GM19468 (cell line): ENCODE results near the gene EREG.

Experiments
- ATAC-seq: cut with Tn5 transposase; IDR thresholded peaks from one replicate; pipeline ENCODE4 v1.9.1; 2021; ENCODE audit warnings: mild to moderate bottlenecking, moderate library complexity, moderate number of reproducible peaks; ENCODE audit not compliant: unreplicated experiment; ENCODE audit errors: extremely low read depth

Gene EREG, protein sequence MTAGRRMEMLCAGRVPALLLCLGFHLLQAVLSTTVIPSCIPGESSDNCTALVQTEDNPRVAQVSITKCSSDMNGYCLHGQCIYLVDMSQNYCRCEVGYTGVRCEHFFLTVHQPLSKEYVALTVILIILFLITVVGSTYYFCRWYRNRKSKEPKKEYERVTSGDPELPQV

DNA sequence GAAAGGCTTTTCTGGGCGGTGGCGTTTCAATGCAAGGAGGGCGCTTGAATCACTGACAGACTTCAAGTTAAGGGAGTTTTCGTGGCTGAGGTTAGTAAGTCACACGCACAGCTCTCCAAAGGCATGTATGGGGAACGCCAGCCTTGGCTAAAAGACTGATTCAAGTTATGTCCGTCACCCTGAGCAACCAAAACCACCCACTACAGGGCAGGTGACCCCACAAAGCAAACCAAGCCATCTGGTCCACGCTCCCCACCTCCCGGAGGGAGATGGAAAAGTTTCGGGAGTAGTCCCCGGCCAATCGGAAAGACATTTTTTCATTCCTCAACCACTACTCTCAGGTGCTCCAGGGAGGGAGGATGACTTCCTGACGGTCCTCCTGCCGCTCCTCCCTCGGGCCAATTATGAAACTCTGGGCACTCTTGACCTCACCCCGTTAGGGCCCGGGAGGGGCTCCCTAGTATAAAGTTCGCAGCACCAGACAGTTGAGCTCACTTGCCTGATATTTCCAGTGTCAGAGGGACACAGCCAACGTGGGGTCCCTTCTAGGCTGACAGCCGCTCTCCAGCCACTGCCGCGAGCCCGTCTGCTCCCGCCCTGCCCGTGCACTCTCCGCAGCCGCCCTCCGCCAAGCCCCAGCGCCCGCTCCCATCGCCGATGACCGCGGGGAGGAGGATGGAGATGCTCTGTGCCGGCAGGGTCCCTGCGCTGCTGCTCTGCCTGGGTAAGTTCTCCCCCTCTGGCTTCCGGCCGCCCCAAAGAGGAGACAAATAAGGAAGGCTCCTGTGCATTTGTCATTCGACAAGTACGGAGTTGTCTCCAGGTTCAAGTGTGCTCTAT lies at the start of gene EREG:
Gene EREG (plus strand): TSS at position 494 of the 840 bp plus-strand sequence. CDS start 164 bp downstream, at position 658.
- ATAC-seq: no peak

DNA sequence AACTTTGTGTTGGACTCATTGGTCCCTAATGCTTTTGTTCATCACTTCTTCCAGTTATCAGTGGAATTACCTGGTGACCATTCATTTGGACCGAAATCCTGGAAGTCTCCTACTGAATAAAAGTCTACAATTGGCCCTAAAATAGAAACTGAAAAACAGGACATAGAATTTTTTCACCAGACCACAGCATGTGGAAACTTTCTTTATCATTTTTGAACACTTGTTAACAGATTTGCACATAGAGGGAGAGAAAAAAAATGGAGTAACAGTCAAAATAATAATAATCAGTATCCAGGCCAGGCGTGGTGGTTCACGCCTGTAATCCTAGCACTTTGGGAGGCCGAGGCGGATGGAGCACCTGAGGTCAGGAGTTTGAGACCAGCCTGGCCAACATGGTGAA lies 49.6 kb upstream of the EREG start:
- no peak for ATAC-seq

GRCh38 chr4:74316397-74316796 lies 48.5 kb upstream of the EREG start:
- ATAC-seq: no peak

DNA sequence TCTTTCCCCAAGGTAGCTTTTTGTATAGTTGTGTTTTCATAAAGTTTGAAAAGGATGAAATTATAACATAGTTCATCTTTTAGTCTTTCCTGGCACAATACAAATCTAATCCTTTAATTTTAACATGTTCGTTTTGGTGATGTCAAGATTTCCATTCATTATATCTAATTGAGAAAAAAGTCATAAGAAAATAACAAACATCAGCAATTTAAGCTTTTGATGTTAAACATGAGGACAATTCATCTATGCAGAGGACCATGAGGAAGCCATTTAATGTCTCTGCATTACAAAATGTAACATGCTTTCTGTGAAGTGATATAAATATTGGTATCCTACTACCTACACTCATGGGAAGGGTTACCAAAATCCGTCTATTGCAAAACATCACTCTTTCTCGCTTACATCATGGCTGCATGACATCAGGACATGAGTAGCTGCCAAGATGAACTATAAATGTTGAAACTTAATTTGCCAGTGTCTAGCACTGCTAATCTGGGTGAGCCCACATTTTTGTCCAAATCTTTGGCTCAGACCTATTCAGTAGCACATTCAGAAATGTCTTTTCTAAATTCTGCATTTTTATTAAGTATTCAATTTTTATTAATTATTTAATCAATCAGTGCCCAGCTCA lies 47.2 kb upstream of the EREG start:
- no peak for ATAC-seq

DNA sequence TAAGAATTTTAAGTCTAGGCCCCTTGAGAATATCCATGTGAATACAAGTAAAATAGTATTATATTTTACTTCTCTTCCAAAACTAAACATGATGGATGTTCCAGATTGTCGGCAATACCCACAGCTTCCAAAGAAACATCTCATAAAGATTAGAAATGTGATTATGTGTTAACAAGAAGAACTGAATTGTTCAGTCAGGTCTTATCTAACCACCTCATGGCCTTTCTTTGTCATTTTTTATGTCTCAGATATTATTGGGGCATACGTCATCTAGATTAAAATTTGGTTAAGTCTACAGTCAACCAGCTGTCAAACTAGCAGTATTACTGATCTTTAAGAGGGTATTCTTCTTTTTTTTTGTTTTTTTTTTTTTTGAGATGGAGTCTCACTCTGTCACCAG lies 46.7 kb upstream of the EREG start:
- ATAC-seq: no peak

- ATAC-seq: no peak
Observed at GRCh38 chr4:74319470-74319869, 45.5 kb upstream of the EREG start.

DNA sequence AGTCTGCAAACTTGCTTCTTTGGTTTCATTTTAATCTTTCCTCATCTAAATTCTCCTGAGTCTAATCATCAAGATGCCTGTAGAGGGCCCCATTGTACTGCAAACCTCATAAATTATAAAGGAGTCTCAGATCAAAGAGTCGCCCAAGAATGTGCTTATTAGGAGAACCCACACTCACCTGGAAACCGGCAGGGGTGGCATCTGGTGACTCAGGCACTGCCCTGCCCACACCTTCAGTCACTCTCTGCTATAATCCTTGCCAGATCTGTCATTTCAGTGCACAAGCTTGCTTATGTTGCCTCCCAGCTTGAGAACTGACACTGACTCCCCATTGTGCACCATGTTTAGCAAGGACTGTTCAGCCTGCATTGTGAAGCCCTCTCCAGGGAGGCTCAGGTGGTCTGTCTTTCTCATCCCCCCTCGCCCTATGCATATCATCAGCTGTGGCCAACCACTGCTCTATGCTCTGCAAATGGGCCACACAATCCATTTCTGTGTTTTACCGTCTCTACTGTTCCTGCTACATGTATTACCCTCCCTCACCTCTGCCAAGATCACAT lies 44.3 kb upstream of the EREG start:
- peak; percentile 19 for ATAC-seq

GRCh38 chr4:74322301-74322700 lies 42.6 kb upstream of the EREG start:
- no peak for ATAC-seq

DNA sequence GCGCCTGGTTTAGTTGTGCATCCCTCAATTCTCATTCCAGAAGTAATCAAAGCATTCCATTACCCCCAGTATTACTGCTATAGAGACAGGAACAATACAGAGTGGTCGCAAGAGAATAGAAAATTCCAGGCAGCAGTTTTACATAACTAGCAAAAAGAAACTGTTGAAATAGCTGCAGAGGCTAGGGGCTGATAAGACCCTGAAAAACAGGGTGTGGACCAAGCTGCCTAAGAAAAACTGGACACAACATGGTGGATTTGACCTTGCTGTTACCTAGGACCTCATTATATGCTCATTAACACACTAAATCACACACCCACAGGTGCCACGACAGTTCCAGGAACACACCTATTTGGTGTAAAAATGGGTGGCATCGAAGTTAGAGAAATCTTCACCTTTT lies 41.3 kb upstream of the EREG start:
- ATAC-seq: no peak

DNA sequence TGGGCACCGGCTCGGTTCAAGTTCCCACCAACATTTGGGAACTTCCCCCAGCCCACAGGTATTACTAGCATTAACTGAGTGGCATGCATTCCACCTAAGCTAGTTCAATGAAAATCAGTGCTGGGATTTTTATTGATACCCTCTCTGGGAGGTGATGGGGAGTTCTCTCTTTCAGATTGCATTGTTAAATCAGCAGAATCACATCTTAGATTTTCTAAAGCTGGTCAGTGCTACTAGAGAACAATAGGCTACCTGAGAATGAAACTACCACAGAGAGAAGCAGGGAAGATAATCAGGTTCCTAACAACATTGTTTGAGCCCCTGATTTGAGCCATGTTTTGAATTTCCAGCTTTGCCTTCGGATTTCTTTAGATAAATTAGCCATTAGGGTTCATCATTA lies 40.7 kb upstream of the EREG start:
- no peak for ATAC-seq

DNA sequence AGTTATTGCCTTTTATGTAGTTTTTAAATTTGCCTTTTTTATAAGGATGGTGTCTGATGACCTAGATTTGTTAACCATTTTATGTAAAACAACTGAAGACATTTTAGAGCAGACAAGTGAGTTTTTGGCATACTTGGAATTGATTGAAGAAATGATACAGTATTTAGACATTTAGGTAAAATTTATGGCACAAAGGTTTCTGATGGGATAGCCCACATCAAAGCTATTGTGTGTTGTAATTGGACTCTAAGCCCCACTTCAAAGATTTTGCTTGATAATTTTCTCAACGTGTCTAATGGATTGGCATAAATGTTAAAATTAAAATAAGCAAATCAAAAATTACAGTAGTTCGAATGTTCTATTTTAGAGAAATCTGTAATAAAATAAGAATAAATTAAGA lies 39.1 kb upstream of the EREG start:
- no peak for ATAC-seq

- ATAC-seq: no peak
Observed at GRCh38 chr4:74327762-74328161, 37.2 kb upstream of the EREG start.

GRCh38 chr4:74328501-74328900 lies 36.4 kb upstream of the EREG start:
- ATAC-seq: no peak

DNA sequence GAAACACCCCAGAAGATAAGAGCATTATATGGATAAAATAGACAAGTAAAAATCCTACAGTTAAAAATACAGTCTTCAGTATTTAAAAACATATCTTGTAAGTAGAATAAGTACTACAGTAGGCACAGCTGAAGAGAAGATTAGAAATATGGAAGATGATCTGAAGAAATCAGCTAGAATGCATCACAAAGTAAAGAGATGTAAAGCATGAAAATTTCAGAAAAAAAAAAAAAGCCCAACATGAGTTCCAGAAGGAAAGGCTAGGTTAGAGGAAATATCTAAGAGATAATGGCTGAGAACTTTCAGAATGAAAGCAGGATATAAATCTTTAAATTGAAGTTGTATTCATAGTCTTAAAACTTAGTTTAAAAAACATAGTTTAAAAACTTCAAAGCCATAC lies 35.6 kb upstream of the EREG start:
- ATAC-seq: no peak

DNA sequence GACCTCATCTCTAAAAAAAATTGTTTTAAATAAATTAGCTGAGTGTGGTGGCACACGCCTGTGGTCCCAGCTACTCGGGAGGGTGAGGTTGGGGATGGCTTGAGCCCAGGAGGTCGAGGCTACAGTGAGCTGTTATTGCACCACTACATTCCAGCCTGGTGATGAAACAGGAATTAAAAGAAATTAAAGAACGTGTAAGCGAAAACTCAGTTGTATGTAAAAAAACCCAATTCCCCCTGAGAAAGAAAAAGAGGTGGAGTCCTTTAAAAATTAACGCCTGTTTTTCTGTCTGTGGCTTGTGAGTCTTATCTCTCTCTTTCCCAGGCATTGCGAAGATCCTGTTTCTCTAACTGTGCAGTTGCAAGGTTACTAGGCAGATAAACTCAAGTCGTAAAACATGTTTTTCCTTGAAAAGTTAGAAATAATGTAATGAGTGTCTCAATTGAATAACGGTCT lies 34.6 kb upstream of the EREG start:
- no peak for ATAC-seq

GRCh38 chr4:74331252-74331651 lies 33.7 kb upstream of the EREG start:
- ATAC-seq: no peak

- no peak for ATAC-seq
Observed at GRCh38 chr4:74331944-74332343, 33.0 kb upstream of the EREG start.

GRCh38 chr4:74334636-74335035 lies 30.3 kb upstream of the EREG start:
- no peak for ATAC-seq

- peak; percentile 55 for ATAC-seq
Observed at GRCh38 chr4:74335341-74336021, 29.5 kb upstream of the EREG start.

DNA sequence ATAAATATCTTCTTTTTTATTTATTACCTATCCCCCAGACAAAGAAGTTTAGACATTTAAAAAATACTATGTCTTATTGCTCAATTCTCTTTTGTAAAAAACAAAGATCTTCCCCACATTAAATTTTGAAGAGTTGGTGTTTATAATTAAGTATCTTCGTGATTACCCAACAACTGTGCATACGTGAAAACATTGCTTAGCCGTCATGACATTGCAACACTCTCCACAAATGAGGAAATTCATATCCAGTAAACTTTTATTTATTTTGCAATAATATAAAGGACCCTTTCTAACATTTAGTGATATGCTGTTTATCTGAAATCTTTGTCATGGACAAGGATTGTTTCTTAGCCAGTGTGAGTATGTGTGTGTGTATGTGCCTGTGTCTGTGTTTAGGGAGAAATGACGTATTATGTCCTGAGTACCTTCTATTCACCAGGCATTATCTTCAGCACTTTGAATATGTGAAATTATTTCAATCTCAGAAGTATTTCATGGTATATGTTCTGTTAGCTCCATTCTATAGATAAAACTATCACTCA lies 26.1 kb upstream of the EREG start:
- ATAC-seq: no peak
